HCT116 (cell line): ENCODE measurements around the gene ATP6V0D1. TPM values are rescaled to one million over a fixed set of nuclear protein-coding genes. Genes with fewer than 3 reads are reported as not detected.
A peak's percentile ranks its signal among the peaks of the same experiment; 100 is the strongest.
"Not testable (repeated sequence)": the region's sequence is repeated elsewhere in the genome, so short reads cannot be mapped to it uniquely, and the experiment has no call there.

Experiments
- ATAC-seq: fragments of 200-7000 bp; cut with Tn5 transposase; 2 replicates; pipeline ENCODE4 v1.9.1; 2020; ENCODE audit warnings: mild to moderate bottlenecking, moderate library complexity
- BruUV-seq: library from RNA; stranded (reverse); fragments of 400-500 nt; replicated peaks from 2 replicates; lab custom pipeline; 2021; lab: Mats Ljungman, UMichigan
- CTCF ChIA-PET: fragments of 300-600 bp; sonication (Branson Sonifier 250); formaldehyde crosslinking; loops from one replicate; lab custom pipeline; 2021; ENCODE audit warnings: antibody characterized with exemption; lab: Charles Lee
- POLR2A ChIA-PET: fragments of 300-600, 350-600 bp; sonication (Branson Sonifier 250); formaldehyde crosslinking; loops from one replicate; lab custom pipeline; 2021; ENCODE audit warnings: antibody characterized with exemption; lab: Charles Lee
- RAD21 ChIA-PET, 2 experiments: fragments of 300-600 bp; sonication (Branson Sonifier 250); formaldehyde crosslinking; loops; one replicate each; lab custom pipeline; 2023; ENCODE audit warnings: low total read pairs in 2 of 2; ENCODE audit not compliant: uncharacterized antibody in 2 of 2, unreplicated experiment in 2 of 2, low non-redundant PET in 1 of 2; lab: Charles Lee
- DNase-seq: peaks from one replicate; pipeline ENCODE4 v3.0.0-alpha.2; 2010; ENCODE audit warnings: low read depth, low spot score
- H2AFZ ChIP-seq: fragments of 200-600 bp; shearing (Covaris generic), sonication (generic); 2 replicates; pipeline ENCODE4 v1.6.1; 2017; ENCODE audit warnings: low read depth, mixed run types, mixed read lengths, antibody characterized with exemption, low read length; ENCODE audit not compliant: poor library complexity, severe bottlenecking
- H3K27ac ChIP-seq: 2 replicates; pipeline ENCODE4 v1.5.1; 2012; ENCODE audit warnings: low read depth, low read length
- H3K27me3 ChIP-seq: fragments of 200-600 bp; sonication (generic); 2 replicates; pipeline ENCODE4 v1.6.1; 2016; ENCODE audit warnings: mixed run types, low read length, mixed read lengths; ENCODE audit not compliant: insufficient read depth
- H3K36me3 ChIP-seq, 2 experiments: fragments of 200-500 bp in 1 of 2; fragments of 200-600 bp in 1 of 2; sonication (Bioruptor generic) in 1 of 2; sonication (generic) in 1 of 2; 2 replicates each; pipeline versions ENCODE4 v1.5.1 to v1.6.1; 2014 to 2016; ENCODE audit warnings: low read length in 2 of 2, inconsistent platforms in 1 of 2, mixed read lengths in 1 of 2, mixed run types in 1 of 2; ENCODE audit not compliant: insufficient read depth in 2 of 2, control insufficient read depth in 1 of 2
- H3K4me1 ChIP-seq, 2 experiments: fragments of 200-600 bp in 1 of 2; sonication (generic) in 1 of 2; 2 replicates each; pipeline versions ENCODE4 v1.5.1 to v1.6.1; 2012 to 2017; ENCODE audit warnings: low read length in 2 of 2, inconsistent platforms in 1 of 2, mild to moderate bottlenecking in 1 of 2, mixed read lengths in 1 of 2, mixed run types in 1 of 2, moderate library complexity in 1 of 2; ENCODE audit not compliant: insufficient read depth in 2 of 2, control insufficient read depth in 1 of 2
- H3K4me2 ChIP-seq: fragments of 200-600 bp; sonication (generic); 2 replicates; pipeline ENCODE4 v1.6.1; 2017; ENCODE audit warnings: mixed run types, low read length, mixed read lengths
- H3K4me3 ChIP-seq, 2 experiments: fragments of 200-600 bp in 1 of 2; sonication (generic) in 1 of 2; replicated peaks in 1 of 2; 2 replicates each; pipeline ENCODE4 v1.5.1; 2011 to 2016; ENCODE audit warnings: low read length in 2 of 2, control low read depth in 1 of 2, low read depth in 1 of 2, mild to moderate bottlenecking in 1 of 2, mixed read lengths in 1 of 2, mixed run types in 1 of 2
- H3K79me2 ChIP-seq: fragments of 200-600 bp; sonication (generic); 2 replicates; pipeline ENCODE4 v1.6.1; 2017; ENCODE audit warnings: mild to moderate bottlenecking, mixed run types, low read length, moderate library complexity, mixed read lengths; ENCODE audit not compliant: insufficient read depth
- H3K9ac ChIP-seq: fragments of 200-600 bp; sonication (generic); 2 replicates; pipeline ENCODE4 v1.6.1; 2016; ENCODE audit warnings: low read length, mixed read lengths
- H3K9me2 ChIP-seq: fragments of 200-600 bp; sonication (generic), shearing (Covaris generic); 2 replicates; pipeline ENCODE4 v1.6.1; 2017; ENCODE audit warnings: mixed run types, mild to moderate bottlenecking, moderate library complexity; ENCODE audit not compliant: insufficient read depth
- H3K9me3 ChIP-seq, 2 experiments: fragments of 200-500 bp in 1 of 2; fragments of 200-600 bp in 1 of 2; sonication (Bioruptor generic) in 1 of 2; sonication (generic) in 1 of 2; 2 replicates each; pipeline ENCODE4 v1.6.1; 2014 to 2017; ENCODE audit warnings: low read length in 2 of 2, mixed read lengths in 2 of 2, inconsistent platforms in 1 of 2, low read depth in 1 of 2, mild to moderate bottlenecking in 1 of 2, mixed run types in 1 of 2, moderate library complexity in 1 of 2; ENCODE audit not compliant: control insufficient read depth in 1 of 2, insufficient read depth in 1 of 2
- H4K20me1 ChIP-seq: fragments of 200-600 bp; sonication (generic), shearing (Covaris generic); 2 replicates; pipeline ENCODE4 v1.6.1; 2017; ENCODE audit warnings: mixed run types, mild to moderate bottlenecking, moderate library complexity; ENCODE audit not compliant: insufficient read depth
- CEBPB ChIP-seq: IDR thresholded peaks from 2 replicates; pipeline ENCODE4 v1.6.1; 2012; ENCODE audit warnings: low read depth
- ELF1 ChIP-seq: IDR thresholded peaks from 2 replicates; pipeline ENCODE4 v1.6.1; 2012; ENCODE audit warnings: low read depth, borderline replicate concordance
- FOSL1 ChIP-seq: IDR thresholded peaks from 2 replicates; pipeline ENCODE4 v1.6.1; 2012; ENCODE audit warnings: low read depth
- RAD21 ChIP-seq: IDR thresholded peaks from 2 replicates; pipeline ENCODE4 v1.6.1; 2012; ENCODE audit warnings: low read depth, mild to moderate bottlenecking
- SP1 ChIP-seq: IDR thresholded peaks from 2 replicates; pipeline ENCODE4 v1.6.1; 2012; ENCODE audit warnings: low read depth
- ZNF274 ChIP-seq: fragments of 200-500 bp; sonication (Bioruptor generic); IDR thresholded peaks from 2 replicates; pipeline ENCODE4 v1.6.1; 2014; ENCODE audit warnings: mild to moderate bottlenecking, low read depth, low read length, inconsistent platforms
- intact Hi-C: fragments of 100-400 bp; cut with micrococcal nuclease; formaldehyde crosslinking; loops from 2 replicates; pipeline ENCODE4 v1.10.0; 2022
- total RNA-seq: library from RNA; stranded (reverse); gene quantifications from one replicate; pipeline ENCODE4 v1.2.1, GENCODE V29; 2021; ENCODE audit not compliant: unreplicated experiment

ATP6V0D1 gene
- total RNA-seq, 1 experiment from 2014 or later, result 36.6 TPM

GRCh38 chr16:67415872-67416793 is 64.8 kb downstream of the ATP6V0D1 start, which contains the start of gene ZDHHC1 (continued):
- TF ChIP-seq CEBPB (no peak), ZNF274 (no peak), SP1 (no peak), FOSL1 (no peak), RAD21 (peak; percentile 72), ELF1 (no peak)

DNA sequence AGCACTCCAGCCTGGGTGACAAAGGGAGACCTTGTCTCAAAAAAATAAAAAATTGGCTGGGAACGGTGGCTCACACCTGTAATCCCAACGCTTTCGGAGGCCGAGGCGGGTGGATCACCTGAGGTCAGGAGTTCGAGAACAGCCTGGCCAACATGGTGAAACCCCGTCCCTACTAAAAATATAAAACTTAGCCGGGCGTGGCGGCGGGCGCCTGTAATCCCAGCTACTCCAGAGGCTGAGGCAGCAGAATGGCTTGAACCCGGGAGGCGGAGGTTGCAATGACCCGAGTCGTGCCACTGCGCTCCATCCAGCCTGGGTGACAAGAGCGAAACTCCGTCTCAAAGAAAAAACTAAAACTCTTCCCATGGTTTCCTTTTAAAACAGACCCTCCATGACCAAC is 65.5 kb downstream of the ATP6V0D1 start:
- H3K79me2 ChIP-seq, H2AFZ ChIP-seq, DNase-seq, H3K27me3 ChIP-seq, H3K9me3 ChIP-seq, H4K20me1 ChIP-seq, CTCF ChIA-PET, POLR2A ChIA-PET, H3K9me2 ChIP-seq, BruUV-seq, H3K36me3 ChIP-seq, ATAC-seq, RAD21 ChIA-PET: not testable (repeated sequence)
- Histone ChIP-seq H3K4me1 (peaks cover 10 to 19% of the 10 kb centered on the region in 2 experiments; a peak in 3 of 4 replicates), H3K4me2 (peak overlapping the region; percentile 86), H3K4me3 (peak overlapping the region; percentile 82 to 92), H3K27ac (peak overlapping the region; percentile 76), H3K9ac (peak overlapping the region; percentile 89)
- intact Hi-C loops, result loop anchor here (5.0 kb wide), 1 partner anchor 168 kb away; the partner anchor contains the start of genes FHOD1 and SLC9A5
